Measurements from ENCODE around the gene SHQ1. TPM values are rescaled to one million over a fixed set of nuclear protein-coding genes. Genes with fewer than 3 reads are reported as not detected.

Gene SHQ1
- total RNA-seq, 1 donor = 30.2 TPM

GRCh38 chr3:72702997-72703396 lies 145.2 kb downstream of the SHQ1 start:
- no peak for TF ChIP-seq CTCF (IDR thresholded peaks at IDR 0.05; ENCODE audit: insufficient read depth, low read depth, low read length)
- no peak for DNase-seq (ENCODE audit: low read depth)
- no peak overlapping the region for H3K4me3 ChIP-seq (ENCODE audit: low read depth, low read length)

DNA sequence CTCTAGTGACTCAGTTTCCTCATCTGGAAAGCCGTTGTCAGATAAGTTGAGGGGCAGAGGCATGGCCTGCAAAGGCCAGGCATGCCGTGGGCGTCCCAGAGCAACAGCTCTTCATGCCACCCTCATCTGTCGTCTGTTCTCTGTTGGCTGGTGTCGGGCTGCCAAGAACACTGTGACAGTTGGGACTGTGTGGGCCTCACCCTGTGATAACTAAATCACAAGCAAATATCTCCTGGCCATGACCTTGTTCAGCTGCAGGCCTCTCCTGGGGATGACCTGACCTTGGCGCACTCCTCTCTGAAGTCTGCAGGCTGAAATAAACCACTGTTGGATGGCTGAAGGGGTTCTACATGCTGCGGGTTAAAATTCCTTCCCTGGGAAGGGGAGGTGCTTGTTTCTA lies 145.9 kb downstream of the SHQ1 start:
- no peak for TF ChIP-seq CTCF (IDR thresholded peaks at IDR 0.05; ENCODE audit: insufficient read depth, low read depth, low read length)
- H3K4me3 ChIP-seq (ENCODE audit: low read depth, low read length) = no peak overlapping the region
- no peak for DNase-seq (ENCODE audit: low read depth)

GRCh38 chr3:72700106-72700505 lies 148.1 kb downstream of the SHQ1 start:
- TF ChIP-seq CTCF (IDR thresholded peaks at IDR 0.05; ENCODE audit: insufficient read depth, low read depth, low read length) = no peak
- H3K4me3 ChIP-seq (ENCODE audit: low read depth, low read length) = no peak overlapping the region
- DNase-seq (ENCODE audit: low read depth) = no peak

- H3K4me3 ChIP-seq (ENCODE audit: low read depth, low read length) = no peak overlapping the region
- no peak for DNase-seq (ENCODE audit: low read depth)
Observed at GRCh38 chr3:72699631-72700030, 148.6 kb downstream of the SHQ1 start.

More at GRCh38 chr3:72699631-72700030, 148.6 kb downstream of the SHQ1 start:
- no peak for TF ChIP-seq CTCF (IDR thresholded peaks at IDR 0.05; ENCODE audit: insufficient read depth, low read depth, low read length)

Other genes starting within 250 kb of the SHQ1 start
- 15.8 and 18.1 TPM in 2 replicates for gene GXYLT2, start 39.6 kb upstream of the SHQ1 start, total RNA-seq
- 62.2 and 105 TPM in 2 replicates for gene PPP4R2, start 148.4 kb upstream of the SHQ1 start, total RNA-seq
- 4.8 and 8.6 TPM in 2 replicates for gene EBLN2, start 213.2 kb upstream of the SHQ1 start, total RNA-seq